Measurements from ENCODE around the gene STAG1. TPM values are rescaled to one million over a fixed set of nuclear protein-coding genes. Genes with fewer than 3 reads are reported as not detected.

The STAG1 gene
- polyA plus RNA-seq, 2 of the 4 experiments (the other 2 are of a cell fraction) = 12.8 to 19.2 TPM

GRCh38 chr3:136544532-136544931 is 207.6 kb downstream of the STAG1 start:
- no peak for DNase-seq (ENCODE audit: low read depth in 1 of 2, low spot score in 1 of 2)
- no peak for ATAC-seq
- FAIRE-seq = no peak
- TF ChIP-seq RFX5 (IDR thresholded peaks at IDR 0.05) = no peak
- TF ChIP-seq HOXA7 (CRISPR knock-in tag; IDR thresholded peaks at IDR 0.05) = no peak
- Histone ChIP-seq H3K4me3 (no peak overlapping the region), H3K4me1 (no peaks in the 10 kb centered on the region), H3K9me3 (no peaks in the 10 kb centered on the region), H3K4me2 (no peak overlapping the region), H3K27ac (no peak overlapping the region)
- ChIA-PET CTCF (interaction anchor here (1.5 kb wide), 1 partner anchor 208 kb away, joined by 7 read pairs; the partner anchor contains the start of gene STAG1), POLR2A (no interaction called here)
- WGBS (ENCODE audit: missing lambda C conversion rate) = 84% methylated on average over 3 of the region's 3 CpGs

- Histone ChIP-seq H3K9me3 (no peaks in the 10 kb centered on the region), H3K4me3 (no peak overlapping the region), H3K4me1 (no peaks in the 10 kb centered on the region), H3K27ac (no peak overlapping the region), H3K4me2 (no peak overlapping the region)
- POLR2A ChIA-PET = no interaction called here
- FAIRE-seq (no peak), ATAC-seq (no peak), DNase-seq (ENCODE audit: low read depth in 1 of 2, low spot score in 1 of 2) (no peak)
- 93% methylated on average over 4 of the region's 4 CpGs for WGBS (ENCODE audit: missing lambda C conversion rate)
- CTCF ChIA-PET = interaction anchor here (1.5 kb wide), 1 partner anchor 209 kb away, joined by 7 read pairs; the partner anchor contains the start of gene STAG1
- TF ChIP-seq REST (IDR thresholded peaks at IDR 0.05) = no peak
- no peak for TF ChIP-seq CBX8 (IDR thresholded peaks at IDR 0.05)
- no peak for TF ChIP-seq RNF2 (IDR thresholded peaks at IDR 0.05; ENCODE audit: borderline replicate concordance, low read depth)
- TF ChIP-seq PBX3 (IDR thresholded peaks at IDR 0.05) = no peak
- TF ChIP-seq POLR2A (IDR thresholded peaks at IDR 0.05; ENCODE audit: low read length) = no peak
- TF ChIP-seq CBX2 (IDR thresholded peaks at IDR 0.05; ENCODE audit: borderline replicate concordance, low read depth) = no peak
- no peak for TF ChIP-seq HEYL (CRISPR knock-in tag; IDR thresholded peaks at IDR 0.05)
- TF ChIP-seq FOSL2 (IDR thresholded peaks at IDR 0.05) = no peak
- TF ChIP-seq FOSL2 (CRISPR knock-in tag; IDR thresholded peaks at IDR 0.05) = no peak
- TF ChIP-seq HMGXB4 (CRISPR knock-in tag; IDR thresholded peaks at IDR 0.05; ENCODE audit: borderline replicate concordance) = no peak
- no peak for TF ChIP-seq ZFP36 (IDR thresholded peaks at IDR 0.05; ENCODE audit: borderline replicate concordance, partially characterized antibody)
- TF ChIP-seq RCOR1 (IDR thresholded peaks at IDR 0.05; ENCODE audit: low read depth, low read length) = no peak
- no peak for TF ChIP-seq USF2 (IDR thresholded peaks at IDR 0.05)
- TF ChIP-seq CHD2 (IDR thresholded peaks at IDR 0.05; ENCODE audit: low read length, partially characterized antibody) = no peak
- no peak for TF ChIP-seq BCL3 (IDR thresholded peaks at IDR 0.05)
- no peak for TF ChIP-seq KDM1A (IDR thresholded peaks at IDR 0.05; ENCODE audit: low read depth)
- TF ChIP-seq JUN (IDR thresholded peaks at IDR 0.05) = no peak
- no peak for TF ChIP-seq SREBF2 (IDR thresholded peaks at IDR 0.05)
- no peak for TF ChIP-seq MYC (IDR thresholded peaks at IDR 0.05; ENCODE audit: borderline replicate concordance, low read length)
- TF ChIP-seq BHLHE40 (IDR thresholded peaks at IDR 0.05; ENCODE audit: low read depth, low read length) = no peak
Measured at GRCh38 chr3:136543385-136543784, 208.8 kb downstream of the STAG1 start.
